WTC11 (cell line): Measurements from ENCODE around the gene BMP2K. TPM values are rescaled to one million over a fixed set of nuclear protein-coding genes. Genes with fewer than 3 reads are reported as not detected.

Experiments
- ATAC-seq: fragments of 200-7000 bp; cut with Tn5 transposase; 2 replicates; pipeline ENCODE4 v1.10.0; 2021; ENCODE audit warnings: mild to moderate bottlenecking, moderate library complexity
- CTCF ChIA-PET: fragments of 300-600 bp; sonication (Branson Sonifier 250); formaldehyde crosslinking; loops from one replicate; lab custom pipeline; 2021; ENCODE audit warnings: antibody characterized with exemption; lab: Charles Lee
- POLR2A ChIA-PET: fragments of 350-600 bp; sonication (Branson Sonifier 250); formaldehyde crosslinking; loops from one replicate; lab custom pipeline; 2021; ENCODE audit warnings: antibody characterized with exemption; lab: Charles Lee
- DNase-seq: peaks from one replicate; pipeline ENCODE4 v3.0.0; 2021; ENCODE audit warnings: low spot score
- H3K27ac Mint-ChIP-seq: 2 replicates; pipeline ENCODE4 v1.8.0; 2021; ENCODE audit warnings: mixed read lengths
- H3K27me3 Mint-ChIP-seq: 2 replicates; pipeline ENCODE4 v1.8.0; 2021; ENCODE audit warnings: low read depth, mild to moderate bottlenecking, moderate library complexity, mixed read lengths
- H3K36me3 Mint-ChIP-seq: 2 replicates; pipeline ENCODE4 v1.8.0; 2021; ENCODE audit warnings: mixed read lengths
- H3K4me1 Mint-ChIP-seq: 2 replicates; pipeline ENCODE4 v1.8.0; 2022; ENCODE audit warnings: mixed read lengths
- H3K4me3 Mint-ChIP-seq: 2 replicates; pipeline ENCODE4 v1.8.0; 2021; ENCODE audit warnings: mild to moderate bottlenecking, moderate library complexity, mixed read lengths
- H3K9me3 Mint-ChIP-seq: 2 replicates; pipeline ENCODE4 v1.8.0; 2021; ENCODE audit warnings: mixed read lengths
- ETV6 ChIP-seq: sonication (generic); formaldehyde crosslinking; IDR thresholded peaks from 2 replicates; pipeline ENCODE4 v1.8.1; 2022; ENCODE audit warnings: mild to moderate bottlenecking, missing genetic modification reagents
- FOXP1 ChIP-seq: sonication (generic); formaldehyde crosslinking; IDR thresholded peaks from 2 replicates; pipeline ENCODE4 v1.8.0; 2022; ENCODE audit warnings: missing genetic modification reagents, mild to moderate bottlenecking, moderate library complexity, borderline replicate concordance
- GRHL2 ChIP-seq: fragments of 250-450 bp; sonication (Bioruptor Pico); IDR thresholded peaks from 2 replicates; pipeline ENCODE4 v1.8.0; 2022; ENCODE audit warnings: mild to moderate bottlenecking, moderate library complexity; ENCODE audit not compliant: insufficient replicate concordance, severe bottlenecking
- JUN ChIP-seq: sonication (generic); formaldehyde crosslinking; IDR thresholded peaks from 2 replicates; pipeline ENCODE4 v1.8.0; 2023; ENCODE audit warnings: mild to moderate bottlenecking, missing genetic modification reagents
- NFE2L1 ChIP-seq: sonication (generic); formaldehyde crosslinking; IDR thresholded peaks from 2 replicates; pipeline ENCODE4 v1.8.1; 2023; ENCODE audit warnings: missing genetic modification reagents
- NR3C1 ChIP-seq: sonication (generic); formaldehyde crosslinking; conservative IDR thresholded peaks from 2 replicates; pipeline ENCODE4 v1.8.1; 2023; ENCODE audit warnings: low read depth, mild to moderate bottlenecking, missing genetic modification reagents
- RELA ChIP-seq: sonication (generic); formaldehyde crosslinking; IDR thresholded peaks from 2 replicates; pipeline ENCODE4 v1.8.1; 2022; ENCODE audit warnings: missing genetic modification reagents, mild to moderate bottlenecking, borderline replicate concordance
- TCF7 ChIP-seq: sonication (generic); formaldehyde crosslinking; IDR thresholded peaks from 2 replicates; pipeline ENCODE4 v1.8.0; 2022; ENCODE audit warnings: mild to moderate bottlenecking, low read depth, missing genetic modification reagents, moderate library complexity
- TP53 ChIP-seq: sonication (generic); formaldehyde crosslinking; IDR thresholded peaks from 2 replicates; pipeline ENCODE4 v1.8.1; 2023; ENCODE audit warnings: mild to moderate bottlenecking, missing genetic modification reagents
- total RNA-seq: library from RNA; stranded (reverse); gene quantifications from 3 replicates; pipeline ENCODE4 v1.2.3, GENCODE V29; 2021
- TF ChIP-seq, protein P1 (sequence below): fragments of 250-450 bp; sonication (Bioruptor Pico); IDR thresholded peaks from 2 replicates; pipeline ENCODE4 v1.9.0; 2021; ENCODE audit warnings: mild to moderate bottlenecking, borderline replicate concordance
- TF ChIP-seq, protein P2 (sequence below): fragments of 250-450 bp; sonication (Bioruptor Pico); conservative IDR thresholded peaks from 2 replicates; pipeline ENCODE4 v1.9.0; 2021; ENCODE audit warnings: mild to moderate bottlenecking
- TF ChIP-seq, protein P3 (sequence below): sonication (generic); formaldehyde crosslinking; IDR thresholded peaks from 2 replicates; pipeline ENCODE4 v1.8.0; 2023; ENCODE audit warnings: mild to moderate bottlenecking, missing genetic modification reagents
- TF ChIP-seq, protein P4 (sequence below): fragments of 250-450 bp; sonication (Bioruptor Pico); IDR thresholded peaks from 2 replicates; pipeline ENCODE4 v1.9.0; 2021; ENCODE audit warnings: mild to moderate bottlenecking

The BMP2K gene
- total RNA-seq, 1 experiment from 2014 or later, result 19.9 TPM

DNA sequence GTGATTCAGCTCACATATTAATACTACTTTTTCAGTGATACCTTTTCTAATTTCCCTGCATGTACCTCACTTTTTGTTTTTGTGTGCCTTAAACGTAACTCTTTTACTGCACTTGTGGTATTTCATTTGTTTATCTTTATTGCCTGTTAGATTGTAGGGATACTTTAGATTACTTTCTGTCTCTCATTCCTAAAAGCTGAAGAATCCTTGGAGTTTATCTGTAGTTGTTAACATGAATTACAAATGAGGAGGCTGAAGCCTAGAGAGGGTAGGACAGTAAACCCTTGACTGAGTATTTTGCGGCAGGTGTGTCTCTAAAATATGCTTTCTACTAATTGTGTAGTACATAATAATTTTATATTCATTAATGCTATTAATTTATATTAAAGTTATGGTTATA, 34.9 kb downstream of the BMP2K start (continued):
- TF ChIP-seq, protein P1, sequence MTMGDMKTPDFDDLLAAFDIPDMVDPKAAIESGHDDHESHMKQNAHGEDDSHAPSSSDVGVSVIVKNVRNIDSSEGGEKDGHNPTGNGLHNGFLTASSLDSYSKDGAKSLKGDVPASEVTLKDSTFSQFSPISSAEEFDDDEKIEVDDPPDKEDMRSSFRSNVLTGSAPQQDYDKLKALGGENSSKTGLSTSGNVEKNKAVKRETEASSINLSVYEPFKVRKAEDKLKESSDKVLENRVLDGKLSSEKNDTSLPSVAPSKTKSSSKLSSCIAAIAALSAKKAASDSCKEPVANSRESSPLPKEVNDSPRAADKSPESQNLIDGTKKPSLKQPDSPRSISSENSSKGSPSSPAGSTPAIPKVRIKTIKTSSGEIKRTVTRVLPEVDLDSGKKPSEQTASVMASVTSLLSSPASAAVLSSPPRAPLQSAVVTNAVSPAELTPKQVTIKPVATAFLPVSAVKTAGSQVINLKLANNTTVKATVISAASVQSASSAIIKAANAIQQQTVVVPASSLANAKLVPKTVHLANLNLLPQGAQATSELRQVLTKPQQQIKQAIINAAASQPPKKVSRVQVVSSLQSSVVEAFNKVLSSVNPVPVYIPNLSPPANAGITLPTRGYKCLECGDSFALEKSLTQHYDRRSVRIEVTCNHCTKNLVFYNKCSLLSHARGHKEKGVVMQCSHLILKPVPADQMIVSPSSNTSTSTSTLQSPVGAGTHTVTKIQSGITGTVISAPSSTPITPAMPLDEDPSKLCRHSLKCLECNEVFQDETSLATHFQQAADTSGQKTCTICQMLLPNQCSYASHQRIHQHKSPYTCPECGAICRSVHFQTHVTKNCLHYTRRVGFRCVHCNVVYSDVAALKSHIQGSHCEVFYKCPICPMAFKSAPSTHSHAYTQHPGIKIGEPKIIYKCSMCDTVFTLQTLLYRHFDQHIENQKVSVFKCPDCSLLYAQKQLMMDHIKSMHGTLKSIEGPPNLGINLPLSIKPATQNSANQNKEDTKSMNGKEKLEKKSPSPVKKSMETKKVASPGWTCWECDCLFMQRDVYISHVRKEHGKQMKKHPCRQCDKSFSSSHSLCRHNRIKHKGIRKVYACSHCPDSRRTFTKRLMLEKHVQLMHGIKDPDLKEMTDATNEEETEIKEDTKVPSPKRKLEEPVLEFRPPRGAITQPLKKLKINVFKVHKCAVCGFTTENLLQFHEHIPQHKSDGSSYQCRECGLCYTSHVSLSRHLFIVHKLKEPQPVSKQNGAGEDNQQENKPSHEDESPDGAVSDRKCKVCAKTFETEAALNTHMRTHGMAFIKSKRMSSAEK (CRISPR knock-in tag), result no peak
- TF ChIP-seq, protein P2, sequence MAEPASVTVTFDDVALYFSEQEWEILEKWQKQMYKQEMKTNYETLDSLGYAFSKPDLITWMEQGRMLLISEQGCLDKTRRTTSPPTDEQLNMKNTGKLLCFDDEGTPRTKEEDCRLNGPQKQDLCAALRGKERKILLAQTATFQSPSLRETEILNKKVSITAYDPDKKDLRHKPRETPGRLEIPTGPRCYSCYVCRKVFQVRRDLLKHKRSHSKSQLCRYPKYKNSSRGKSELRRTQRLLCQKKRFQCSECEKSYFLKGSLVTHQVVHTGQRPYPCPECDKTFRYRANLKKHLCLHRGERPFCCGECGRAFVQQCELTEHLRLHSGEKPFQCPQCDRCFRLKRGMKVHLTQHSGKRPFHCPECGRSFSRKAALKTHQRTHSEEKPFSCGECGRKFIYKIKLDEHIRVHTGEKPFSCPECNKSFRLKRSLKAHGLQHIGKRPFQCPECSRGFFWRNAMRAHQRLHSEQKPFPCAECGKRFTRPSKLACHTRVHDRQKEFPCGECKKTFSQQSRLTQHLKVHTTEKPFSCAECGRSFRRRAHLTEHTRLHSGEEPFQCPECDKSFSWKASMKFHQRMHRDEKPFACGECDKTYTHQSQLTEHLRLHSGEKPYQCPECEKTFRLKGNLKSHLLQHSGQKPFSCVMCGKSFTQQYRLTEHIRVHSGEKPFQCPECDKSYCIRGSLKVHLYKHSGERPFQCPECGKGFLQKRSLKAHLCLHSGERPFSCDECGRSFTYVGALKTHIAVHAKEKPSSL, result no peak
- TF ChIP-seq TP53 (CRISPR knock-in tag) (no peak), TCF7 (no peak), RELA (CRISPR knock-in tag) (no peak), FOXP1 (CRISPR knock-in tag) (no peak), NR3C1 (CRISPR knock-in tag) (no peak), NFE2L1 (CRISPR knock-in tag) (no peak)
- TF ChIP-seq, protein P3, sequence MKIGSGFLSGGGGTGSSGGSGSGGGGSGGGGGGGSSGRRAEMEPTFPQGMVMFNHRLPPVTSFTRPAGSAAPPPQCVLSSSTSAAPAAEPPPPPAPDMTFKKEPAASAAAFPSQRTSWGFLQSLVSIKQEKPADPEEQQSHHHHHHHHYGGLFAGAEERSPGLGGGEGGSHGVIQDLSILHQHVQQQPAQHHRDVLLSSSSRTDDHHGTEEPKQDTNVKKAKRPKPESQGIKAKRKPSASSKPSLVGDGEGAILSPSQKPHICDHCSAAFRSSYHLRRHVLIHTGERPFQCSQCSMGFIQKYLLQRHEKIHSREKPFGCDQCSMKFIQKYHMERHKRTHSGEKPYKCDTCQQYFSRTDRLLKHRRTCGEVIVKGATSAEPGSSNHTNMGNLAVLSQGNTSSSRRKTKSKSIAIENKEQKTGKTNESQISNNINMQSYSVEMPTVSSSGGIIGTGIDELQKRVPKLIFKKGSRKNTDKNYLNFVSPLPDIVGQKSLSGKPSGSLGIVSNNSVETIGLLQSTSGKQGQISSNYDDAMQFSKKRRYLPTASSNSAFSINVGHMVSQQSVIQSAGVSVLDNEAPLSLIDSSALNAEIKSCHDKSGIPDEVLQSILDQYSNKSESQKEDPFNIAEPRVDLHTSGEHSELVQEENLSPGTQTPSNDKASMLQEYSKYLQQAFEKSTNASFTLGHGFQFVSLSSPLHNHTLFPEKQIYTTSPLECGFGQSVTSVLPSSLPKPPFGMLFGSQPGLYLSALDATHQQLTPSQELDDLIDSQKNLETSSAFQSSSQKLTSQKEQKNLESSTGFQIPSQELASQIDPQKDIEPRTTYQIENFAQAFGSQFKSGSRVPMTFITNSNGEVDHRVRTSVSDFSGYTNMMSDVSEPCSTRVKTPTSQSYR (CRISPR knock-in tag), result no peak
- TF ChIP-seq, protein P4, sequence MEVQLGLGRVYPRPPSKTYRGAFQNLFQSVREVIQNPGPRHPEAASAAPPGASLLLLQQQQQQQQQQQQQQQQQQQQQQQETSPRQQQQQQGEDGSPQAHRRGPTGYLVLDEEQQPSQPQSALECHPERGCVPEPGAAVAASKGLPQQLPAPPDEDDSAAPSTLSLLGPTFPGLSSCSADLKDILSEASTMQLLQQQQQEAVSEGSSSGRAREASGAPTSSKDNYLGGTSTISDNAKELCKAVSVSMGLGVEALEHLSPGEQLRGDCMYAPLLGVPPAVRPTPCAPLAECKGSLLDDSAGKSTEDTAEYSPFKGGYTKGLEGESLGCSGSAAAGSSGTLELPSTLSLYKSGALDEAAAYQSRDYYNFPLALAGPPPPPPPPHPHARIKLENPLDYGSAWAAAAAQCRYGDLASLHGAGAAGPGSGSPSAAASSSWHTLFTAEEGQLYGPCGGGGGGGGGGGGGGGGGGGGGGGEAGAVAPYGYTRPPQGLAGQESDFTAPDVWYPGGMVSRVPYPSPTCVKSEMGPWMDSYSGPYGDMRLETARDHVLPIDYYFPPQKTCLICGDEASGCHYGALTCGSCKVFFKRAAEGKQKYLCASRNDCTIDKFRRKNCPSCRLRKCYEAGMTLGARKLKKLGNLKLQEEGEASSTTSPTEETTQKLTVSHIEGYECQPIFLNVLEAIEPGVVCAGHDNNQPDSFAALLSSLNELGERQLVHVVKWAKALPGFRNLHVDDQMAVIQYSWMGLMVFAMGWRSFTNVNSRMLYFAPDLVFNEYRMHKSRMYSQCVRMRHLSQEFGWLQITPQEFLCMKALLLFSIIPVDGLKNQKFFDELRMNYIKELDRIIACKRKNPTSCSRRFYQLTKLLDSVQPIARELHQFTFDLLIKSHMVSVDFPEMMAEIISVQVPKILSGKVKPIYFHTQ (CRISPR knock-in tag), result no peak

DNA sequence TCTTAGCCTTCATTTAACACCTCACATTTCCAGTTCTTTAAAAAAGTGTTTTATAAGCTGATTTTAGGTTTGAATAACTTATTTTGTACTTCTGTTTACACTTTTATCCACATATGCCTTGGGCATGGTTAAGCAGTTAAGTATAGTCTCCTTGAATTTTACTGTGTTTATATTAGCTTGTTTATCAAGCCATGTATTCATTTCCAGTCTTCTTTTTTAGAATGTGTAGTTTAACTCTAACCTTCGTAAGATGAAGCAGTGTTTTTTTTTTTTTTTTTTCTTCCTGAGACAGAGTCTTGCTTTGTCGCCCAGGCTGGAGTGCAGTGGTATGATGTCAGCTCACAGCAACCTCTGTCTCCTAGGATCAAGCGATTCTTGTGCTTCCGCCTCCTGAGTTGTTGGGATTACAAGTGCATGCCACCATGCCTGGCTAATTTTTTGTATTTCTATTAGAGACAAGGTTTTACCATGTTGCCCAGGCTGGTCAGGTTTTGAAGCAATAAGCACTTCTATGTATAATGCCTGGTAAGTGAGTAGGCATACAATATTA, 42.5 kb downstream of the BMP2K start:
- no peak overlapping the region for H3K4me3 Mint-ChIP-seq
- DNase-seq, result no peak
- ATAC-seq, result no peak
- peaks cover 10% of the 10 kb centered on the region for H3K4me1 Mint-ChIP-seq
- no peaks in the 10 kb centered on the region for H3K27me3 Mint-ChIP-seq
- H3K27ac Mint-ChIP-seq, result 0 out of 2 replicates have a peak overlapping the region, but pooled peaks have one; percentile 26
- TF ChIP-seq GRHL2 (no peak), ETV6 (no peak), TCF7 (no peak), JUN (CRISPR knock-in tag) (no peak)
- H3K9me3 Mint-ChIP-seq, result no peaks in the 10 kb centered on the region
- ChIA-PET POLR2A (no interaction called here), CTCF (no interaction called here)
- no peaks in the 10 kb centered on the region for H3K36me3 Mint-ChIP-seq
